H9 (cell line): Measurements from ENCODE around the gene RABGAP1L. TPM values are rescaled to one million over a fixed set of nuclear protein-coding genes. Genes with fewer than 3 reads are reported as not detected.

Source experiments
- DNase-seq: peaks from one replicate; pipeline ENCODE4 v3.0.0-alpha.2; 2017
- H2AFZ ChIP-seq: one replicate; pipeline ENCODE4 v1.6.1; 2013; ENCODE audit warnings: mild to moderate bottlenecking, low read length, control low read depth, moderate library complexity
- H2AK5ac ChIP-seq: 2 replicates; pipeline ENCODE4 v1.6.1; 2013; ENCODE audit warnings: low read length, control low read depth, mixed read lengths; ENCODE audit not compliant: insufficient read length
- H2BK120ac ChIP-seq: one replicate; pipeline ENCODE4 v1.6.1; 2013; ENCODE audit warnings: low read depth, mild to moderate bottlenecking, low read length, control low read depth, inconsistent platforms; ENCODE audit not compliant: poor library complexity, severe bottlenecking
- H2BK12ac ChIP-seq: 2 replicates; pipeline ENCODE4 v1.6.1; 2013; ENCODE audit warnings: low read length, control low read depth, mixed read lengths, low read depth; ENCODE audit not compliant: insufficient read length
- H2BK15ac ChIP-seq: 2 replicates; pipeline ENCODE4 v1.6.1; 2013; ENCODE audit warnings: low read depth, low read length, control low read depth
- H2BK20ac ChIP-seq: one replicate; pipeline ENCODE4 v1.6.1; 2013; ENCODE audit warnings: low read depth, mild to moderate bottlenecking, low read length, control low read depth, inconsistent platforms; ENCODE audit not compliant: poor library complexity, severe bottlenecking
- H2BK5ac ChIP-seq: 2 replicates; pipeline ENCODE4 v1.6.1; 2013; ENCODE audit warnings: low read length, control low read depth, mixed read lengths; ENCODE audit not compliant: insufficient read length
- H3K14ac ChIP-seq: 2 replicates; pipeline ENCODE4 v1.6.1; 2013; ENCODE audit warnings: low read length, control low read depth; ENCODE audit not compliant: insufficient read depth
- H3K18ac ChIP-seq: 2 replicates; pipeline ENCODE4 v1.6.1; 2013; ENCODE audit warnings: low read depth, mild to moderate bottlenecking, mixed read lengths, low read length, control low read depth; ENCODE audit not compliant: insufficient read length
- H3K23ac ChIP-seq: 2 replicates; pipeline ENCODE4 v1.6.1; 2013; ENCODE audit warnings: low read length, control low read depth, mixed read lengths, low read depth; ENCODE audit not compliant: insufficient read length
- H3K23me2 ChIP-seq: 2 replicates; pipeline ENCODE4 v1.6.1; 2013; ENCODE audit warnings: low read depth, mild to moderate bottlenecking, mixed read lengths, low read length, control low read depth; ENCODE audit not compliant: insufficient read length, poor library complexity, severe bottlenecking
- H3K27ac ChIP-seq: 2 replicates; pipeline ENCODE4 v1.5.1; 2013; ENCODE audit warnings: low read length, control low read depth, mixed read lengths, low read depth; ENCODE audit not compliant: insufficient read length
- H3K27me3 ChIP-seq: 2 replicates; pipeline ENCODE4 v1.6.1; 2013; ENCODE audit warnings: low read length, control low read depth, inconsistent platforms; ENCODE audit not compliant: insufficient read depth
- H3K4ac ChIP-seq: 2 replicates; pipeline ENCODE4 v1.6.1; 2013; ENCODE audit warnings: low read depth, mild to moderate bottlenecking, control low read depth, inconsistent platforms, low read length, moderate library complexity
- H3K4me1 ChIP-seq: 2 replicates; pipeline ENCODE4 v1.6.1; 2013; ENCODE audit warnings: low read length, control low read depth, inconsistent platforms; ENCODE audit not compliant: insufficient read depth
- H3K4me2 ChIP-seq: 2 replicates; pipeline ENCODE4 v1.6.1; 2013; ENCODE audit warnings: low read length, control low read depth, mixed read lengths; ENCODE audit not compliant: insufficient read length, insufficient read depth
- H3K56ac ChIP-seq: 2 replicates; pipeline ENCODE4 v1.6.1; 2013; ENCODE audit warnings: low read depth, mild to moderate bottlenecking, mixed read lengths, low read length, control low read depth; ENCODE audit not compliant: insufficient read length
- H3K79me1 ChIP-seq: 2 replicates; pipeline ENCODE4 v1.6.1; 2013; ENCODE audit warnings: low read depth, mild to moderate bottlenecking, moderate library complexity, low read length, control low read depth, inconsistent platforms; ENCODE audit not compliant: insufficient read depth, poor library complexity, severe bottlenecking
- H3K79me2 ChIP-seq: 2 replicates; pipeline ENCODE4 v1.6.1; 2013; ENCODE audit warnings: low read length, control low read depth, inconsistent platforms; ENCODE audit not compliant: insufficient read depth
- H3K9ac ChIP-seq: 2 replicates; pipeline ENCODE4 v1.6.1; 2013; ENCODE audit warnings: low read length, control low read depth, mixed read lengths; ENCODE audit not compliant: insufficient read length; ENCODE audit errors: extremely low read depth
- H3K9me3 ChIP-seq: one replicate; pipeline ENCODE4 v1.6.1; 2013; ENCODE audit warnings: low read depth, low read length, inconsistent platforms; ENCODE audit not compliant: control insufficient read depth
- H3T11ph ChIP-seq: one replicate; pipeline ENCODE4 v1.6.1; 2013; ENCODE audit warnings: mild to moderate bottlenecking, low read length, control low read depth, inconsistent platforms
- H4K20me1 ChIP-seq: one replicate; pipeline ENCODE4 v1.6.1; 2013; ENCODE audit not compliant: control insufficient read depth, insufficient read length, insufficient read depth
- H4K5ac ChIP-seq: 2 replicates; pipeline ENCODE4 v1.6.1; 2013; ENCODE audit warnings: low read depth, mild to moderate bottlenecking, mixed read lengths, low read length, control low read depth; ENCODE audit not compliant: insufficient read length
- H4K8ac ChIP-seq: replicated peaks from 2 replicates; pipeline ENCODE4 v1.6.1; 2013; ENCODE audit warnings: low read length, control low read depth, mixed read lengths, low read depth; ENCODE audit not compliant: insufficient read length
- H4K91ac ChIP-seq: 2 replicates; pipeline ENCODE4 v1.6.1; 2013; ENCODE audit warnings: low read depth, mild to moderate bottlenecking, moderate library complexity, mixed read lengths, low read length, control low read depth; ENCODE audit not compliant: insufficient read length
- H3K27ac Mint-ChIP-seq, 3 experiments: 2 replicates in 2 of 3; 3 replicates in 1 of 3; pipeline ENCODE4 v1.8.0; 2020 to 2021; ENCODE audit warnings: mixed read lengths in 3 of 3, mild to moderate bottlenecking in 1 of 3, moderate library complexity in 1 of 3
- H3K27me3 Mint-ChIP-seq: 2 replicates; pipeline ENCODE4 v1.8.0; 2021; ENCODE audit warnings: low read depth, mild to moderate bottlenecking, moderate library complexity, mixed read lengths
- H3K36me3 Mint-ChIP-seq, 3 experiments: 2 replicates in 2 of 3; 3 replicates in 1 of 3; pipeline ENCODE4 v1.8.0; 2020 to 2021; ENCODE audit warnings: low read depth in 3 of 3, mixed read lengths in 3 of 3; ENCODE audit not compliant: insufficient read depth in 1 of 3
- H3K4me1 Mint-ChIP-seq, 2 experiments: 2 replicates each; pipeline ENCODE4 v1.8.0; 2020; ENCODE audit warnings: mixed read lengths in 2 of 2
- H3K4me3 Mint-ChIP-seq, 2 experiments: 2 replicates in 1 of 2; 3 replicates in 1 of 2; pipeline ENCODE4 v1.8.0; 2020 to 2021; ENCODE audit warnings: mild to moderate bottlenecking in 2 of 2, mixed read lengths in 2 of 2, moderate library complexity in 1 of 2
- H3K9me3 Mint-ChIP-seq, 2 experiments: 2 replicates in 1 of 2; 3 replicates in 1 of 2; pipeline ENCODE4 v1.8.0; 2020; ENCODE audit warnings: mild to moderate bottlenecking in 2 of 2, mixed read lengths in 2 of 2, moderate library complexity in 1 of 2
- CTCF ChIP-seq: fragments of 200-600 bp; sonication (generic); conservative IDR thresholded peaks from 3 replicates; pipeline ENCODE4 v1.8.0; 2021; ENCODE audit warnings: antibody characterized with exemption, mild to moderate bottlenecking
- WGBS: extraction: QIAGEN DNeasy Blood & Tissue Kit; methylation state at CpG from one replicate; pipeline ENCODE4 v1.1.7; 2013; ENCODE audit warnings: missing lambda C conversion rate, low lambda C conversion rate, mixed read lengths; ENCODE audit not compliant: insufficient read length; ENCODE audit errors: extremely low coverage; 5-methylcytosine and 5-hydroxymethylcytosine counted together
- total RNA-seq: library from RNA; stranded (reverse); gene quantifications from 2 replicates; pipeline ENCODE4 v1.2.1, GENCODE V29; 2021

RABGAP1L gene
- total RNA-seq, 1 experiment from 2014 or later, result 147 TPM

GRCh38 chr1:174872615-174873058 lies 713.3 kb downstream of the RABGAP1L start:
- Histone ChIP-seq H2BK12ac (no peak overlapping the region), H3K14ac (no peak overlapping the region; the same call in 1 of the 2 replicates), H4K5ac (no peak overlapping the region), H2BK20ac (no peak overlapping the region), H3K4me2 (no peak overlapping the region), H3K4me1 (peaks cover 9% of the 10 kb centered on the region; the same call in 1 of the 2 replicates), H3K27ac (peak overlapping the region; percentile 85), H4K8ac (no peak overlapping the region), H3K27me3 (no peaks in the 10 kb centered on the region), H2BK15ac (no peak overlapping the region), H4K20me1 (no peaks in the 10 kb centered on the region), H3K18ac (peak overlapping the region; percentile 67), H3K56ac (no peak overlapping the region), H3K4ac (no peak overlapping the region), H2AFZ (no peak overlapping the region), H2AK5ac (no peak overlapping the region), H3K23me2 (peaks cover 4% of the 10 kb centered on the region), H2BK5ac (no peak overlapping the region), H3K79me1 (no peaks in the 10 kb centered on the region), H3T11ph (no peak overlapping the region), H3K9ac (peak overlapping the region; percentile 26), H4K91ac (no peak overlapping the region), H3K9me3 (no peaks in the 10 kb centered on the region), H2BK120ac (no peak overlapping the region), H3K23ac (no peak overlapping the region), H3K79me2 (peaks cover 13% of the 10 kb centered on the region; the same call in 1 of the 2 replicates)
- DNase-seq, result no peak
- H3K27me3 Mint-ChIP-seq, result no peaks in the 10 kb centered on the region
- WGBS, result no CpG with 5 or more reads among the region's 2 CpGs
- peaks cover 6 to 21% (median 15%) of the 10 kb centered on the region in 3 experiments; a peak in 6 of 7 replicates for H3K36me3 Mint-ChIP-seq
- TF ChIP-seq CTCF, result no peak
- peak overlapping the region; percentile 94 to 99 (median 99) for H3K27ac Mint-ChIP-seq
- H3K9me3 Mint-ChIP-seq, result peaks cover 5 to 8% of the 10 kb centered on the region in 2 experiments; a peak in 4 of 5 replicates
- peaks cover 40 to 43% of the 10 kb centered on the region in 2 experiments for H3K4me1 Mint-ChIP-seq
- peak overlapping the region; percentile 21 to 61; a peak in 4 of 5 replicates for H3K4me3 Mint-ChIP-seq
